Measurements from ENCODE around the gene KRT86.
"Not testable (repeated sequence)": the region's sequence is repeated elsewhere in the genome, so short reads cannot be mapped to it uniquely, and the experiment has no call there.

Gene KRT86

GRCh38 chr12:52342781-52343490 lies 68.5 kb downstream of the KRT86 start:
- DNase-seq = no peak

GRCh38 chr12:52343550-52343949 lies 69.1 kb downstream of the KRT86 start:
- no peak for DNase-seq

GRCh38 chr12:52344111-52344510 lies 69.7 kb downstream of the KRT86 start:
- DNase-seq = no peak

- not testable (repeated sequence) for DNase-seq
Observed at GRCh38 chr12:52345041-52345440, 70.6 kb downstream of the KRT86 start.

GRCh38 chr12:52346593-52346992 lies 72.1 kb downstream of the KRT86 start:
- no peak for DNase-seq

GRCh38 chr12:52347016-52347415 lies 72.6 kb downstream of the KRT86 start:
- DNase-seq = no peak

GRCh38 chr12:52347551-52348510 lies 73.4 kb downstream of the KRT86 start:
- DNase-seq = no peak

- DNase-seq = no peak
Observed at GRCh38 chr12:52349196-52349595, 74.8 kb downstream of the KRT86 start.

- no peak for DNase-seq
Observed at GRCh38 chr12:52350021-52350620, 75.7 kb downstream of the KRT86 start.

GRCh38 chr12:52350786-52351185 lies 76.3 kb downstream of the KRT86 start:
- DNase-seq = no peak

- no peak for DNase-seq
Observed at GRCh38 chr12:52351196-52352059, 77.0 kb downstream of the KRT86 start.

- no peak for DNase-seq
Observed at GRCh38 chr12:52352951-52353350, 78.5 kb downstream of the KRT86 start.

- no peak for DNase-seq
Observed at GRCh38 chr12:52353766-52354165, 79.3 kb downstream of the KRT86 start.

- DNase-seq = no peak
Observed at GRCh38 chr12:52354200-52354599, 79.8 kb downstream of the KRT86 start.

GRCh38 chr12:52355176-52355575 lies 80.7 kb downstream of the KRT86 start:
- no peak for DNase-seq

GRCh38 chr12:52356031-52356761 lies 81.8 kb downstream of the KRT86 start:
- DNase-seq = no peak

GRCh38 chr12:52356762-52357580 lies 82.5 kb downstream of the KRT86 start:
- DNase-seq = no peak

Data from NCI-H510A treated with DMSO at 0.1 percent for 48 hours (cell line).